Panc1 (cell line): ENCODE results near the gene ATF7. TPM values are rescaled to one million over a fixed set of nuclear protein-coding genes. Genes with fewer than 3 reads are reported as not detected.

Source experiments
- ATAC-seq: fragments of 200-7000 bp; cut with Tn5 transposase; 2 replicates; pipeline ENCODE4 v1.9.1; 2020; ENCODE audit warnings: mild to moderate bottlenecking, moderate library complexity
- BruUV-seq: library from RNA; stranded (reverse); fragments of 400-500 nt; replicated peaks from 2 replicates; lab custom pipeline; 2021; lab: Mats Ljungman, UMichigan
- CTCF ChIA-PET: fragments of 300-600 bp; sonication (Branson Sonifier 250); formaldehyde crosslinking; loops from one replicate; lab custom pipeline; 2022; ENCODE audit warnings: antibody characterized with exemption; lab: Charles Lee
- POLR2A ChIA-PET: fragments of 300-600 bp; sonication (Branson Sonifier 250); formaldehyde crosslinking; loops from one replicate; lab custom pipeline; 2022; ENCODE audit warnings: antibody characterized with exemption; lab: Charles Lee
- DNase-seq: peaks from one replicate; pipeline ENCODE4 v3.0.0-alpha.2; 2010; ENCODE audit warnings: low read depth, low spot score
- H3K27ac ChIP-seq: 2 replicates; pipeline ENCODE4 v1.5.1; 2011; ENCODE audit warnings: mild to moderate bottlenecking, low read length, inconsistent platforms
- H3K27me3 ChIP-seq: fragments of 200-500 bp; sonication (Bioruptor generic); 2 replicates; pipeline ENCODE4 v1.6.0; 2014; ENCODE audit warnings: low read length, inconsistent platforms; ENCODE audit not compliant: control insufficient read depth, insufficient read depth
- H3K36me3 ChIP-seq: fragments of 200-500 bp; sonication (Bioruptor generic); 2 replicates; pipeline ENCODE4 v1.5.1; 2014; ENCODE audit warnings: inconsistent platforms, mild to moderate bottlenecking, low read length, moderate library complexity; ENCODE audit not compliant: control insufficient read depth, insufficient read depth
- H3K4me1 ChIP-seq: 2 replicates; pipeline ENCODE4 v1.5.1; 2011; ENCODE audit warnings: inconsistent platforms, mild to moderate bottlenecking, low read length, moderate library complexity; ENCODE audit not compliant: control insufficient read depth, insufficient read depth
- H3K4me3 ChIP-seq, 2 experiments: 2 replicates each; pipeline ENCODE4 v1.5.1; 2011 to 2012; ENCODE audit warnings: low read depth in 2 of 2, low read length in 2 of 2, mild to moderate bottlenecking in 2 of 2, inconsistent platforms in 1 of 2, moderate library complexity in 1 of 2
- H3K9me3 ChIP-seq: fragments of 200-500 bp; sonication (Bioruptor generic); 2 replicates; pipeline ENCODE4 v1.5.1; 2014; ENCODE audit warnings: low read depth, mild to moderate bottlenecking, inconsistent platforms, low read length, moderate library complexity; ENCODE audit not compliant: control insufficient read depth, insufficient read depth
- POLR2AphosphoS5 ChIP-seq: IDR thresholded peaks from 2 replicates; pipeline ENCODE4 v1.6.1; 2012; ENCODE audit warnings: mild to moderate bottlenecking, low read depth, low read length, moderate library complexity
- SIN3A ChIP-seq: IDR thresholded peaks from 2 replicates; pipeline ENCODE4 v1.6.1; 2012; ENCODE audit warnings: low read depth, mild to moderate bottlenecking, low read length, moderate library complexity, borderline replicate concordance; ENCODE audit not compliant: insufficient read depth
- TCF7L2 ChIP-seq: IDR thresholded peaks from 2 replicates; pipeline ENCODE4 v1.6.1; 2011; ENCODE audit warnings: mild to moderate bottlenecking, low read depth, low read length, inconsistent platforms
- in situ Hi-C: cut with HindIII; loops from 2 replicates; pipeline ENCODE4 v1.10.0; 2016; ENCODE audit warnings: low sequenced_read_pairs, low pct_unique_long_range_greater_than_20kb
- intact Hi-C: fragments of 100-400 bp; cut with micrococcal nuclease; formaldehyde crosslinking; loops from one replicate; pipeline ENCODE4 v1.10.0; 2022; ENCODE audit not compliant: unreplicated experiment
- total RNA-seq: library from RNA; stranded (reverse); gene quantifications from one replicate; pipeline ENCODE4 v1.2.1, GENCODE V29; 2021; ENCODE audit not compliant: unreplicated experiment
- TF ChIP-seq, protein P1 (sequence below): fragments of 450-650 bp; IDR thresholded peaks from 2 replicates; pipeline ENCODE4 v1.5.1; 2017; ENCODE audit warnings: mild to moderate bottlenecking
- TF ChIP-seq, protein P2 (sequence below), 2 experiments: IDR thresholded peaks; 2 replicates each; pipeline ENCODE4 v1.6.1; 2011 to 2012; ENCODE audit warnings: low read depth in 2 of 2, control low read depth in 1 of 2, low read length in 1 of 2, mild to moderate bottlenecking in 1 of 2, moderate library complexity in 1 of 2; ENCODE audit not compliant: insufficient read depth in 1 of 2

The ATF7 gene
- total RNA-seq, 1 experiment from 2014 or later, result 29.5 TPM

DNA sequence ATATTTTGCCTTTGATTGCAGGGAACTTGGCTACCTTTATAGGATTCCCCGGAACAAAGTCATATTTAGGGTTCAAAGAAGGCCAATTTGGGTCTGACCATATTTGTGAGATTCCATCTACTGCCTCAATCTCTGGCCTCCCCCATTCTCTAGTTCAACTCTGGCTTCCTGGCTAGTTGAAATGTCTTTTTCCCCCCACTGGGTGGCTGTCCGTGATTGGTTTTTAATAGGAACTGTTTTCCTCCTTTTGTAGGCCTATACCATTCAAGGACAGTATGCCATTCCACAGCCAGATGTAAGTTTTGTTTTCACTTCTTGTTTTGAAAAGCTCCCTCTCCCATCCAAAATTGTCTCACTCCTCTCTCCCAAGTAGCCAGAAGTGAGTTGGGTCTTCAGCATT is 160.5 kb downstream of the ATF7 start:
- intact Hi-C loops, result no loop called here
- TF ChIP-seq, protein P1, sequence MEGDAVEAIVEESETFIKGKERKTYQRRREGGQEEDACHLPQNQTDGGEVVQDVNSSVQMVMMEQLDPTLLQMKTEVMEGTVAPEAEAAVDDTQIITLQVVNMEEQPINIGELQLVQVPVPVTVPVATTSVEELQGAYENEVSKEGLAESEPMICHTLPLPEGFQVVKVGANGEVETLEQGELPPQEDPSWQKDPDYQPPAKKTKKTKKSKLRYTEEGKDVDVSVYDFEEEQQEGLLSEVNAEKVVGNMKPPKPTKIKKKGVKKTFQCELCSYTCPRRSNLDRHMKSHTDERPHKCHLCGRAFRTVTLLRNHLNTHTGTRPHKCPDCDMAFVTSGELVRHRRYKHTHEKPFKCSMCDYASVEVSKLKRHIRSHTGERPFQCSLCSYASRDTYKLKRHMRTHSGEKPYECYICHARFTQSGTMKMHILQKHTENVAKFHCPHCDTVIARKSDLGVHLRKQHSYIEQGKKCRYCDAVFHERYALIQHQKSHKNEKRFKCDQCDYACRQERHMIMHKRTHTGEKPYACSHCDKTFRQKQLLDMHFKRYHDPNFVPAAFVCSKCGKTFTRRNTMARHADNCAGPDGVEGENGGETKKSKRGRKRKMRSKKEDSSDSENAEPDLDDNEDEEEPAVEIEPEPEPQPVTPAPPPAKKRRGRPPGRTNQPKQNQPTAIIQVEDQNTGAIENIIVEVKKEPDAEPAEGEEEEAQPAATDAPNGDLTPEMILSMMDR, result no peak
- TF ChIP-seq TCF7L2 (no peak), POLR2AphosphoS5 (peak; percentile 18; the same call in 1 of the 2 replicates)
- Histone ChIP-seq H3K27me3 (no peaks in the 10 kb centered on the region), H3K4me3 (no peak overlapping the region), H3K9me3 (no peaks in the 10 kb centered on the region), H3K4me1 (peaks cover 6% of the 10 kb centered on the region), H3K36me3 (peaks cover 90% of the 10 kb centered on the region), H3K27ac (no peak overlapping the region)
- ATAC-seq, result no peak
- ChIA-PET POLR2A (no interaction called here), CTCF (no interaction called here)
- in situ Hi-C loops, result no loop called here
- BruUV-seq, result no TSS peak
- no peak for DNase-seq

DNA sequence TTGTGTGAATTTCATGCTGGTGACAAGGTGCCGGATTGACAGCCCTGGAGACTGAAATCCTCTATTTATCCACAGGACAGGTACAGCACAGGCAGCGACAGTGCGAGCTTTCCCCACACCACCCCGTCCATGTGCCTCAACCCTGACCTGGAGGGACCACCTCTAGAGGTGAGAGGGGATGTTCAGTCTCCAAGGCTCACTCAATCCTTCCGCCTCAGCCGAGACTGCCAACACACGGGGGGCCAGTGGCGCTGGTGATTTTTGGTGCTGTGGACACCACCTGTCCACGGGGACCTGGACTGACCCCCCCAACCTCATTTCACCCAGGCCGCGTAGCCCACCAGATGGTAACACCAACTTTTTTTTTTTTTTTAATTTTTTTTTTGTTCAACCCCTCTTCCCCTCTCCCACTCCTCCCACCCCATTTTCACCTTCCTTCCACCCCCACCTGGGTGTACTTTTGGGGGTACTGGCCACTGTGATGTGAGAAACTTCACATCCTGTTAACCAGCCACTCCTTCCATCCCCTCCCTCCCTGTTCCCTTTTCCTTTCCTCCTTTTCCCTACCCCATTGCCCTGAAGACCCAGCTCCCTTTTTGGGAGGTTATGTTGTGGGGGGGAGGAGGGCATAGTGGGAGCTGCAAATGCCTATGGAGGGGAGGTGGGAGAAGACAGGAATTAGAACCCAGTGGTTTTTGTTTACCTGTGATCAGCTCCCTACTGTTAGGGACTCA is 161.3 kb downstream of the ATF7 start:
- Histone ChIP-seq H3K4me1 (peaks cover 6% of the 10 kb centered on the region), H3K27ac (no peak overlapping the region; the same call in 1 of the 2 replicates), H3K4me3 (no peak overlapping the region), H3K27me3 (no peaks in the 10 kb centered on the region), H3K36me3 (peaks cover 94% of the 10 kb centered on the region), H3K9me3 (no peaks in the 10 kb centered on the region)
- POLR2A ChIA-PET, result interaction anchor here (0.6 kb wide), 1 partner anchor 15 kb away, joined by 3 read pairs; no protein-coding TSS in a partner anchor
- CTCF ChIA-PET, result interaction anchor here (0.6 kb wide), 1 partner anchor 8 kb away, joined by 4 read pairs; no protein-coding TSS in a partner anchor
- DNase-seq (no peak), ATAC-seq (no peak)
- BruUV-seq, result no TSS peak
- no peak for TF ChIP-seq SIN3A
- TF ChIP-seq POLR2AphosphoS5, result 0 out of 2 replicates have a peak, but pooled peaks have one; percentile 28
- TF ChIP-seq, protein P2, sequence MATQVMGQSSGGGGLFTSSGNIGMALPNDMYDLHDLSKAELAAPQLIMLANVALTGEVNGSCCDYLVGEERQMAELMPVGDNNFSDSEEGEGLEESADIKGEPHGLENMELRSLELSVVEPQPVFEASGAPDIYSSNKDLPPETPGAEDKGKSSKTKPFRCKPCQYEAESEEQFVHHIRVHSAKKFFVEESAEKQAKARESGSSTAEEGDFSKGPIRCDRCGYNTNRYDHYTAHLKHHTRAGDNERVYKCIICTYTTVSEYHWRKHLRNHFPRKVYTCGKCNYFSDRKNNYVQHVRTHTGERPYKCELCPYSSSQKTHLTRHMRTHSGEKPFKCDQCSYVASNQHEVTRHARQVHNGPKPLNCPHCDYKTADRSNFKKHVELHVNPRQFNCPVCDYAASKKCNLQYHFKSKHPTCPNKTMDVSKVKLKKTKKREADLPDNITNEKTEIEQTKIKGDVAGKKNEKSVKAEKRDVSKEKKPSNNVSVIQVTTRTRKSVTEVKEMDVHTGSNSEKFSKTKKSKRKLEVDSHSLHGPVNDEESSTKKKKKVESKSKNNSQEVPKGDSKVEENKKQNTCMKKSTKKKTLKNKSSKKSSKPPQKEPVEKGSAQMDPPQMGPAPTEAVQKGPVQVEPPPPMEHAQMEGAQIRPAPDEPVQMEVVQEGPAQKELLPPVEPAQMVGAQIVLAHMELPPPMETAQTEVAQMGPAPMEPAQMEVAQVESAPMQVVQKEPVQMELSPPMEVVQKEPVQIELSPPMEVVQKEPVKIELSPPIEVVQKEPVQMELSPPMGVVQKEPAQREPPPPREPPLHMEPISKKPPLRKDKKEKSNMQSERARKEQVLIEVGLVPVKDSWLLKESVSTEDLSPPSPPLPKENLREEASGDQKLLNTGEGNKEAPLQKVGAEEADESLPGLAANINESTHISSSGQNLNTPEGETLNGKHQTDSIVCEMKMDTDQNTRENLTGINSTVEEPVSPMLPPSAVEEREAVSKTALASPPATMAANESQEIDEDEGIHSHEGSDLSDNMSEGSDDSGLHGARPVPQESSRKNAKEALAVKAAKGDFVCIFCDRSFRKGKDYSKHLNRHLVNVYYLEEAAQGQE (IDR thresholded peaks at IDR 0.05; ENCODE audit: insufficient read depth in 1 of 2, low read depth in 2 of 2, low read length in 1 of 2), result no peak
- TF ChIP-seq, protein P1, result no peak
- no peak for TF ChIP-seq TCF7L2
- intact Hi-C loops, result no loop called here
- in situ Hi-C loops, result no loop called here
